GM13976 (cell line): ENCODE results near the gene GPC3.

Experiments
- DNase-seq: peaks from one replicate; pipeline ENCODE4 v3.0.0; 2012; ENCODE audit warnings: low spot score
- CTCF ChIP-seq: IDR thresholded peaks from 2 replicates; pipeline ENCODE4 v1.5.1; 2012; ENCODE audit warnings: borderline replicate concordance, mild to moderate bottlenecking; ENCODE audit not compliant: insufficient read depth; ENCODE audit errors: extremely low read depth, missing control alignments, control extremely low read depth
- in situ Hi-C: fragments of 300-500 bp; cut with MboI; formaldehyde crosslinking; loops from one replicate; pipeline ENCODE4 v1.12.0; 2022; ENCODE audit warnings: low sequenced_read_pairs, mixed read lengths, inconsistent platforms; ENCODE audit not compliant: unreplicated experiment

Gene GPC3

GRCh38 chrX:133909888-133910287 lies 75.5 kb downstream of the GPC3 start:
- no peak for TF ChIP-seq CTCF
- in situ Hi-C loops: no loop called here
- no peak for DNase-seq

- no peak for DNase-seq
- in situ Hi-C loops: no loop called here
- TF ChIP-seq CTCF: no peak
Observed at GRCh38 chrX:133908223-133908955, 77.0 kb downstream of the GPC3 start.

- TF ChIP-seq CTCF: no peak
- in situ Hi-C loops: no loop called here
- DNase-seq: no peak
Observed at GRCh38 chrX:133907606-133908005, 77.8 kb downstream of the GPC3 start.

GRCh38 chrX:133905305-133905704 lies 80.1 kb downstream of the GPC3 start:
- DNase-seq: no peak
- no peak for TF ChIP-seq CTCF
- in situ Hi-C loops: no loop called here

- no peak for DNase-seq
- in situ Hi-C loops: no loop called here
- no peak for TF ChIP-seq CTCF
Observed at GRCh38 chrX:133897593-133898163, 87.7 kb downstream of the GPC3 start.

- no peak for TF ChIP-seq CTCF
- DNase-seq: no peak
- in situ Hi-C loops: no loop called here
Observed at GRCh38 chrX:133892337-133892736, 93.1 kb downstream of the GPC3 start.
